ENCODE measurements around the gene CXCL12.

Gene CXCL12

GRCh38 chr10:44395902-44396670, 11.2 kb upstream of the CXCL12 start:
- no peaks in the 10 kb centered on the region for H3K9me3 Mint-ChIP-seq
- no peak overlapping the region for H3K27ac Mint-ChIP-seq
- H3K4me3 Mint-ChIP-seq, result no peak overlapping the region
- no peaks in the 10 kb centered on the region for H3K4me1 Mint-ChIP-seq (ENCODE audit: low read depth)
- no peaks in the 10 kb centered on the region for H3K36me3 Mint-ChIP-seq (ENCODE audit: low read depth)
- intact Hi-C loops (cut with micrococcal nuclease), result no loop called here
- peaks cover 37% of the 10 kb centered on the region for H3K27me3 Mint-ChIP-seq

- no peak overlapping the region for H3K27ac Mint-ChIP-seq
- peaks cover 36% of the 10 kb centered on the region for H3K27me3 Mint-ChIP-seq
- H3K4me1 Mint-ChIP-seq (ENCODE audit: low read depth), result no peaks in the 10 kb centered on the region
- intact Hi-C loops (cut with micrococcal nuclease), result no loop called here
- H3K36me3 Mint-ChIP-seq (ENCODE audit: low read depth), result no peaks in the 10 kb centered on the region
- H3K9me3 Mint-ChIP-seq, result no peaks in the 10 kb centered on the region
- H3K4me3 Mint-ChIP-seq, result no peak overlapping the region
Observed at GRCh38 chr10:44395396-44395795, 10.5 kb upstream of the CXCL12 start.

GRCh38 chr10:44394696-44395381, 9.9 kb upstream of the CXCL12 start:
- Mint-ChIP-seq H3K36me3 (ENCODE audit: low read depth) (no peaks in the 10 kb centered on the region), H3K9me3 (no peaks in the 10 kb centered on the region), H3K27ac (no peak overlapping the region), H3K27me3 (peaks cover 31% of the 10 kb centered on the region), H3K4me1 (ENCODE audit: low read depth) (no peaks in the 10 kb centered on the region), H3K4me3 (no peak overlapping the region)
- intact Hi-C loops (cut with micrococcal nuclease), result no loop called here

GRCh38 chr10:44393834-44394547, 9.1 kb upstream of the CXCL12 start:
- peaks cover 28% of the 10 kb centered on the region for H3K27me3 Mint-ChIP-seq
- intact Hi-C loops (cut with micrococcal nuclease), result no loop called here
- H3K36me3 Mint-ChIP-seq (ENCODE audit: low read depth), result no peaks in the 10 kb centered on the region
- no peaks in the 10 kb centered on the region for H3K4me1 Mint-ChIP-seq (ENCODE audit: low read depth)
- H3K4me3 Mint-ChIP-seq, result no peak overlapping the region
- no peak overlapping the region for H3K27ac Mint-ChIP-seq
- no peaks in the 10 kb centered on the region for H3K9me3 Mint-ChIP-seq

GRCh38 chr10:44393051-44393630, 8.2 kb upstream of the CXCL12 start:
- H3K4me1 Mint-ChIP-seq (ENCODE audit: low read depth), result no peaks in the 10 kb centered on the region
- H3K27ac Mint-ChIP-seq, result no peak overlapping the region
- H3K27me3 Mint-ChIP-seq, result peaks cover 26% of the 10 kb centered on the region
- no peaks in the 10 kb centered on the region for H3K9me3 Mint-ChIP-seq
- intact Hi-C loops (cut with micrococcal nuclease), result no loop called here
- H3K4me3 Mint-ChIP-seq, result no peak overlapping the region
- no peaks in the 10 kb centered on the region for H3K36me3 Mint-ChIP-seq (ENCODE audit: low read depth)

GRCh38 chr10:44392420-44392819, 7.5 kb upstream of the CXCL12 start:
- H3K27me3 Mint-ChIP-seq, result peaks cover 31% of the 10 kb centered on the region
- H3K36me3 Mint-ChIP-seq (ENCODE audit: low read depth), result no peaks in the 10 kb centered on the region
- intact Hi-C loops (cut with micrococcal nuclease), result no loop called here
- no peaks in the 10 kb centered on the region for H3K4me1 Mint-ChIP-seq (ENCODE audit: low read depth)
- no peak overlapping the region for H3K27ac Mint-ChIP-seq
- no peaks in the 10 kb centered on the region for H3K9me3 Mint-ChIP-seq
- no peak overlapping the region for H3K4me3 Mint-ChIP-seq

- intact Hi-C loops (cut with micrococcal nuclease), result no loop called here
- Mint-ChIP-seq H3K4me3 (no peak overlapping the region), H3K9me3 (no peaks in the 10 kb centered on the region), H3K4me1 (ENCODE audit: low read depth) (no peaks in the 10 kb centered on the region), H3K36me3 (ENCODE audit: low read depth) (no peaks in the 10 kb centered on the region), H3K27me3 (peaks cover 33% of the 10 kb centered on the region), H3K27ac (no peak overlapping the region)
Observed at GRCh38 chr10:44391981-44392380, 7.1 kb upstream of the CXCL12 start.

- Mint-ChIP-seq H3K27ac (no peak overlapping the region), H3K36me3 (ENCODE audit: low read depth) (no peaks in the 10 kb centered on the region), H3K9me3 (no peaks in the 10 kb centered on the region), H3K4me1 (ENCODE audit: low read depth) (no peaks in the 10 kb centered on the region), H3K4me3 (no peak overlapping the region), H3K27me3 (peaks cover 36% of the 10 kb centered on the region)
- intact Hi-C loops (cut with micrococcal nuclease), result no loop called here
Observed at GRCh38 chr10:44390585-44391072, 5.7 kb upstream of the CXCL12 start.

GRCh38 chr10:44389556-44389955, 4.7 kb upstream of the CXCL12 start:
- no peaks in the 10 kb centered on the region for H3K9me3 Mint-ChIP-seq
- intact Hi-C loops (cut with micrococcal nuclease), result loop anchor here (5.0 kb wide), 2 partner anchors 468 to 717 kb away; no protein-coding TSS in a partner anchor
- no peaks in the 10 kb centered on the region for H3K36me3 Mint-ChIP-seq (ENCODE audit: low read depth)
- H3K4me3 Mint-ChIP-seq, result no peak overlapping the region
- peaks cover 40% of the 10 kb centered on the region for H3K27me3 Mint-ChIP-seq
- H3K27ac Mint-ChIP-seq, result no peak overlapping the region
- no peaks in the 10 kb centered on the region for H3K4me1 Mint-ChIP-seq (ENCODE audit: low read depth)

GRCh38 chr10:44389150-44389549, 4.3 kb upstream of the CXCL12 start:
- Mint-ChIP-seq H3K4me1 (ENCODE audit: low read depth) (no peaks in the 10 kb centered on the region), H3K4me3 (no peak overlapping the region), H3K27ac (no peak overlapping the region), H3K36me3 (ENCODE audit: low read depth) (no peaks in the 10 kb centered on the region), H3K9me3 (no peaks in the 10 kb centered on the region), H3K27me3 (peaks cover 44% of the 10 kb centered on the region)
- intact Hi-C loops (cut with micrococcal nuclease), result loop anchor here (5.0 kb wide), 2 partner anchors 468 to 717 kb away; no protein-coding TSS in a partner anchor

GRCh38 chr10:44388641-44389040, 3.7 kb upstream of the CXCL12 start:
- H3K4me3 Mint-ChIP-seq, result no peak overlapping the region
- intact Hi-C loops (cut with micrococcal nuclease), result loop anchor here (5.0 kb wide), 2 partner anchors 469 to 716 kb away; no protein-coding TSS in a partner anchor
- H3K27ac Mint-ChIP-seq, result no peak overlapping the region
- H3K9me3 Mint-ChIP-seq, result no peaks in the 10 kb centered on the region
- H3K4me1 Mint-ChIP-seq (ENCODE audit: low read depth), result no peaks in the 10 kb centered on the region
- H3K36me3 Mint-ChIP-seq (ENCODE audit: low read depth), result no peaks in the 10 kb centered on the region
- H3K27me3 Mint-ChIP-seq, result peaks cover 49% of the 10 kb centered on the region

- peaks cover 55% of the 10 kb centered on the region for H3K27me3 Mint-ChIP-seq
- no peaks in the 10 kb centered on the region for H3K36me3 Mint-ChIP-seq (ENCODE audit: low read depth)
- H3K9me3 Mint-ChIP-seq, result no peaks in the 10 kb centered on the region
- H3K4me1 Mint-ChIP-seq (ENCODE audit: low read depth), result no peaks in the 10 kb centered on the region
- H3K27ac Mint-ChIP-seq, result no peak overlapping the region
- intact Hi-C loops (cut with micrococcal nuclease), result loop anchor here (5.0 kb wide), 2 partner anchors 469 to 716 kb away; no protein-coding TSS in a partner anchor
- no peak overlapping the region for H3K4me3 Mint-ChIP-seq
Observed at GRCh38 chr10:44387853-44388251, 3.0 kb upstream of the CXCL12 start.

GRCh38 chr10:44386546-44387052, 1.7 kb upstream of the CXCL12 start:
- Mint-ChIP-seq H3K9me3 (no peaks in the 10 kb centered on the region), H3K27me3 (peaks cover 60% of the 10 kb centered on the region), H3K36me3 (ENCODE audit: low read depth) (no peaks in the 10 kb centered on the region), H3K27ac (no peak overlapping the region), H3K4me1 (ENCODE audit: low read depth) (no peaks in the 10 kb centered on the region), H3K4me3 (no peak overlapping the region)
- intact Hi-C loops (cut with micrococcal nuclease), result loop anchor here (5.0 kb wide), 2 partner anchors 471 to 714 kb away; no protein-coding TSS in a partner anchor
